Upper lobe of right lung (tissue), 1 donor: ENCODE measurements around the gene TRMU. TPM values are rescaled to one million over a fixed set of nuclear protein-coding genes. Genes with fewer than 3 reads are reported as not detected.

Experiments used
- ATAC-seq: fragments of 200-7000 bp; cut with Tn5 transposase; one replicate; pipeline ENCODE4 v1.9.1; 2020; ENCODE audit warnings: mild to moderate bottlenecking, moderate library complexity
- DNase-seq: peaks from one replicate; pipeline ENCODE4 v3.0.0-alpha.2; 2020
- H3K27ac ChIP-seq: fragments of 200-600 bp; one replicate; pipeline ENCODE4 v1.8.0; 2022
- H3K27me3 ChIP-seq: fragments of 200-600 bp; one replicate; pipeline ENCODE4 v1.8.0; 2022; ENCODE audit warnings: mild to moderate bottlenecking
- H3K36me3 ChIP-seq: fragments of 200-600 bp; one replicate; pipeline ENCODE4 v1.8.0; 2022
- H3K4me1 ChIP-seq: fragments of 200-600 bp; one replicate; pipeline ENCODE4 v1.8.0; 2022
- H3K4me3 ChIP-seq: fragments of 200-600 bp; one replicate; pipeline ENCODE4 v1.8.0; 2022; ENCODE audit warnings: mild to moderate bottlenecking
- H3K9me3 ChIP-seq: fragments of 200-600 bp; one replicate; pipeline ENCODE4 v1.8.0; 2022
- intact Hi-C: fragments of 100-400 bp; cut with DNase I; formaldehyde crosslinking; loops from one replicate; pipeline ENCODE4 v1.11.0; 2022
- total RNA-seq: library from RNA; stranded (reverse); fragmentation: NEBNext Ultra II Directional; extraction: Animal tissue kit (Norgen Biotek cat#: 25700); gene quantifications from one replicate; pipeline ENCODE4 v1.2.1, GENCODE V29; 2021
- TF ChIP-seq, protein P1 (sequence below): fragments of 200-600 bp; IDR thresholded peaks from one replicate; pipeline ENCODE4 v1.8.0; 2022; ENCODE audit warnings: antibody characterized with exemption
- donor health status: DM: no; HTN: yes; CAD: no; lungs with severe emphysema.

The TRMU gene
- total RNA-seq, 1 donor from 2014 or later = 34.9 TPM

DNA sequence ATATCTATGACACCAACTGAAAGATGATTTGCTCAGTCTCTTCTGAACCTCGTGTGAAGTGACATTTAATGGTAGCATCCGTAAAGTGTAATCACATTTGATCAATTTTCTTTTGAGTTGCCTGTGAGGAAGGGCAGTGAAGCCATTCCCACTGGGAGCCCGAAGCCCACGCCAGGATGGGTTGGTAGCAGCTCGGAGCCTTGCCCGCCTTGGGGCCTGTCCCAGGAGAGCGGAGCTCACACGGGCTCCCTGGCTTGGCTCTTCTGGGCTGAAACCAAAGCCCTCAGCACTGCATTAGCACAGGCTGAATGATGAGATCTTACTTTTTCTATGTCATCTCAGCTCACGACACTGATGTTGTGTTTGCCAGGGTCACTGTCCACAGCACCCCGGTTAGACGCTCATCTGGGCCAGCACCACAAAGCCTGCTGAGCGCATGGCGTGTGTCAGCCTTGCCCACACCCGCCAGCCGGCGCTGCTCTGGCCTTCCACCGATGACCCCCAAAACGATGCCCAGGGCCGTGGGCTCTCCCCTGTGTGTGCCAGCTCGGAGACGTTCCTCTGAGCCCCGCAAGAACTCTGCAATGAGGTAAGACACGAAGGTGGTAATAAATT, 9.3 kb upstream of the TRMU start:
- ATAC-seq (no peak), DNase-seq (no peak)
- TF ChIP-seq, protein P1, sequence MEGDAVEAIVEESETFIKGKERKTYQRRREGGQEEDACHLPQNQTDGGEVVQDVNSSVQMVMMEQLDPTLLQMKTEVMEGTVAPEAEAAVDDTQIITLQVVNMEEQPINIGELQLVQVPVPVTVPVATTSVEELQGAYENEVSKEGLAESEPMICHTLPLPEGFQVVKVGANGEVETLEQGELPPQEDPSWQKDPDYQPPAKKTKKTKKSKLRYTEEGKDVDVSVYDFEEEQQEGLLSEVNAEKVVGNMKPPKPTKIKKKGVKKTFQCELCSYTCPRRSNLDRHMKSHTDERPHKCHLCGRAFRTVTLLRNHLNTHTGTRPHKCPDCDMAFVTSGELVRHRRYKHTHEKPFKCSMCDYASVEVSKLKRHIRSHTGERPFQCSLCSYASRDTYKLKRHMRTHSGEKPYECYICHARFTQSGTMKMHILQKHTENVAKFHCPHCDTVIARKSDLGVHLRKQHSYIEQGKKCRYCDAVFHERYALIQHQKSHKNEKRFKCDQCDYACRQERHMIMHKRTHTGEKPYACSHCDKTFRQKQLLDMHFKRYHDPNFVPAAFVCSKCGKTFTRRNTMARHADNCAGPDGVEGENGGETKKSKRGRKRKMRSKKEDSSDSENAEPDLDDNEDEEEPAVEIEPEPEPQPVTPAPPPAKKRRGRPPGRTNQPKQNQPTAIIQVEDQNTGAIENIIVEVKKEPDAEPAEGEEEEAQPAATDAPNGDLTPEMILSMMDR = no peak
- intact Hi-C loops = no loop called here
- Histone ChIP-seq H3K36me3 (no peaks in the 10 kb centered on the region), H3K9me3 (no peaks in the 10 kb centered on the region), H3K4me3 (no peak overlapping the region), H3K27ac (no peak overlapping the region), H3K4me1 (no peaks in the 10 kb centered on the region), H3K27me3 (no peaks in the 10 kb centered on the region)

DNA sequence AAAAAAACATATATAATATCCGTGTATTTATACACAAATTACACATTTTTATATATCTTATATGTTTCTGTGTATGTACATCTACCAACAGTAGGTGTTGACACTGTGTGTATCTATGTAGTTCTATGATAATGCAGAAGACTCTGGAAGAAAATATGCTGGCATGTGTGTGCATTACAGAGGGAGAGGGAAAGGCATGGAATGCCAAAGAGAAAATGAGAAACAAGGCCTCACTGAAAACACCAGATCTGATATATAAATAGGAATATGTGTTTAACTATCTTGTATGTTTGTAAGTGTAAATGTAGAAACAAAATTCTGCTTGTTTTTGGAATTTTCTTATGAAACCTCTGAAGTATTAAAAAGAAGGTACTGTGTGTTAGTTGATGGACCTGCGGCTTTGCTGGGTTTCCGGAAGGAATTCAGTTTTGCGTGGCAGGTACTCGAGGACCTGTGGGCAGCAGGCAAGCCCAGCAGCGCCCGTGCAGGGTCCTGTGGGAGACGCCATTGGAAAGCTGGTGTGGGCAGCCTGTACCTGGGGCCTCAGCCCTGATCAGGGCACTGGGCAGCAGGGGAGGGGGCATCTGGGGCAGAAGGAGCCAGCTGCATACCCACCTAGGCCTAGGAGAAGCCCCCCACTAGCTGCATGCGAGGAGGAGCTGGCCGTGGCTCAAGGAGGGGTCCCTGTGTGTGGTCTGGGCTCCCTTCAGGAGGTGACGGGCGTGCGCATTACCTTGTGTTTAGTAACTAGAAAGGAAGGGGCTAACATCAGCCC, 7.6 kb upstream of the TRMU start:
- TF ChIP-seq, protein P1 = no peak
- H3K27me3 ChIP-seq = no peaks in the 10 kb centered on the region
- no peaks in the 10 kb centered on the region for H3K4me1 ChIP-seq
- H3K36me3 ChIP-seq = no peaks in the 10 kb centered on the region
- no peaks in the 10 kb centered on the region for H3K9me3 ChIP-seq
- intact Hi-C loops = no loop called here
- no peak overlapping the region for H3K4me3 ChIP-seq
- H3K27ac ChIP-seq = no peak overlapping the region
- ATAC-seq = no peak
- no peak for DNase-seq

DNA sequence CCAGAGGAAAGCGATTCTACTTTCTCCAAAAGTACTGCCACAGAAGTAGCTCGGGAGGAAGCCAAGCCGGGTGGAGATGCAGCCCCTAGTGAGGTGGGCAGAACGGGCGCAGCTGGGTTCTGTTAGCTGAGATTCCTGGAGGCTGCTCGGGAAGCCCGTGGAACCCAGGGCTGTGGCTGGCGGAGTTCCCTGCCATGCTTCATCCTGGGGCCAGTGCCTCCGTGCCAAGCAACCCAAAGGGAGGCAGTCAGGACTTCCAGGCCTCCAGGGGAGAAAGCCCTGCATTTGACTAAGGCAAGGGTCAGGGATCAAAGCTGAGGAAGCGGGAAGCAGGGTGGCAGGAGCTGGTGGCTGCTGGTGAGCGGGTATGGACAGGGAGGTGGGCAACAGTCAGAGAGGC, 6.7 kb upstream of the TRMU start:
- no peak for DNase-seq
- Histone ChIP-seq H3K4me3 (no peak overlapping the region), H3K36me3 (no peaks in the 10 kb centered on the region), H3K27ac (no peak overlapping the region), H3K4me1 (no peaks in the 10 kb centered on the region), H3K9me3 (no peaks in the 10 kb centered on the region), H3K27me3 (no peaks in the 10 kb centered on the region)
- TF ChIP-seq, protein P1 = no peak
- ATAC-seq = no peak
- intact Hi-C loops = no loop called here

DNA sequence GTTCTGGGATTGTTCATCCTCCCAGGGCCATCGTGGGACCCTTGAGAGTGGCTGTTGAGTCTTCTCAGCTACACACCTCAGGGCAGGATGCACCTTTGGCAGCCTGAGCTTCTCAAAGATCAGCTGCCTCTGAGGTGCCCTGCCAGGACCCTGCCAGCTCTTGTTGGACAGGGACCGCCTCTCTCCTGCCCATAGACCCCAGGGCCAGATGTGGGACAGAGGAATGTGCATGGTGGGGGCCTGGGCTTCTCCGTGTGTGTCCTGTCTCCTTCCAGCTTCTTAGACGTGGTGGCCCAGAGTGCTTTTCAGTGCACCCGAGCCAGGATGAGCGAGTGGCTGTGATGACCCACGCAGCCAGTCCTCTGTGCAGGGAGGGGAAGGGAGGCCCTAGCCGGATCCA, 5.9 kb upstream of the TRMU start:
- no peak for DNase-seq
- TF ChIP-seq, protein P1 = no peak

DNA sequence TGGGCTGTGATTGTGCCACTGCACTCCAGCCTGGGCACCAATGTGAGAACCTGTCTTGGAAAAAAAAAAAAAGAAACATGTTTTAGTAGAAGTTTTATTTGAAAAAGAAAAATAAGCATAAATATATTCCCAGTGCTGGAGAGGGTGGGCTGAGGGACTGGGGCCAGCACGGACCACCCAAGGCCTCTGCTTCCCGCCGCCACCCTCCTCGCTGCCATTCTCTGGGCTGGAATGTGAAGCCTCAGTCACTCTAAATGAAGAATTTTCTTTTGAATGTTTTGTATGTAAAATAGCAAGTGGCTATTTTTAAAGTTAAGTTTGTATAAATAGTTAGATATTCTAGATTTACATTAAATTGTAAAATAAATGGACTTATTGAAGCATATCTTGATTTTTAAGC, 5.1 kb upstream of the TRMU start:
- no peak overlapping the region for H3K27ac ChIP-seq
- H3K4me3 ChIP-seq = no peak overlapping the region
- DNase-seq (no peak), ATAC-seq (no peak)
- H3K9me3 ChIP-seq = no peaks in the 10 kb centered on the region
- H3K4me1 ChIP-seq = peaks cover 6% of the 10 kb centered on the region
- intact Hi-C loops = no loop called here
- H3K36me3 ChIP-seq = no peaks in the 10 kb centered on the region
- no peaks in the 10 kb centered on the region for H3K27me3 ChIP-seq
- TF ChIP-seq, protein P1 = no peak

More for the DNA sequence above, 5.9 kb upstream of the TRMU start:
- Histone ChIP-seq H3K4me3 (no peak overlapping the region), H3K36me3 (no peaks in the 10 kb centered on the region), H3K4me1 (peaks cover 1% of the 10 kb centered on the region), H3K27ac (no peak overlapping the region), H3K27me3 (no peaks in the 10 kb centered on the region), H3K9me3 (no peaks in the 10 kb centered on the region)
- no peak for ATAC-seq
- intact Hi-C loops = no loop called here
